Activated CD8-positive, alpha-beta memory T cell treated with anti-CD3 and anti-CD28 coated beads for 48 hours (primary cell): ENCODE measurements around the gene VANGL2.

ENCODE experiments used
- DNase-seq, 3 experiments: peaks; one replicate each; pipeline ENCODE4 v3.0.0-alpha.2; 2020; ENCODE audit warnings: low read depth in 2 of 3, low spot score in 2 of 3

The VANGL2 gene

DNA sequence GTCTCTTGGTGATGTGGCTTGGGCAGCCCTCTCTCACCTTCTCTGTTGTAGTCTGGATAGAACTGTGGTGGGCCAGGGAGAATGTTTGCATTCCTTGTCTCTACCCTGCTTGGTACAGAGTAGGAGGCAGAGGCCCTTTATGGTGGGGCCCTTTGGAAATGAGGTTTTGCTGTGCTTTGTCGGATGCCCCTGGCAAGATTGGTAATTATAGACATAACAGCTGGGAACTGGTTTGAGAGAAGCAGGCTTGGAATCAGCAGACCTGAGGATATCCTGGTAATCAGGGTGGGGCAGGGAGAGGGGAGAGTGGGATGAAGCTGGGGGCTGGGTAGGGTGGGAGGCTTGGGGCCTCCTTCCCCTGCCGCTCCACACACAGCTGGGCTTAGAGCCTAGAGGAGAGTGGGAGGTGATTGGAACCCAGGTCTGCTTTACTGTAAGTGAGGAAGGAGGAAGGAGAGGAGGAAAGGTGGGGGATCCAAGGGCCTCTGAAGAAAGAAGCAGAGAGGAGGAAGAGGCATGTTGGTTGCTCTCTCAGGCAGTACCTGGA lies 5.0 kb downstream of the VANGL2 start:
- DNase-seq, result no peak

DNA sequence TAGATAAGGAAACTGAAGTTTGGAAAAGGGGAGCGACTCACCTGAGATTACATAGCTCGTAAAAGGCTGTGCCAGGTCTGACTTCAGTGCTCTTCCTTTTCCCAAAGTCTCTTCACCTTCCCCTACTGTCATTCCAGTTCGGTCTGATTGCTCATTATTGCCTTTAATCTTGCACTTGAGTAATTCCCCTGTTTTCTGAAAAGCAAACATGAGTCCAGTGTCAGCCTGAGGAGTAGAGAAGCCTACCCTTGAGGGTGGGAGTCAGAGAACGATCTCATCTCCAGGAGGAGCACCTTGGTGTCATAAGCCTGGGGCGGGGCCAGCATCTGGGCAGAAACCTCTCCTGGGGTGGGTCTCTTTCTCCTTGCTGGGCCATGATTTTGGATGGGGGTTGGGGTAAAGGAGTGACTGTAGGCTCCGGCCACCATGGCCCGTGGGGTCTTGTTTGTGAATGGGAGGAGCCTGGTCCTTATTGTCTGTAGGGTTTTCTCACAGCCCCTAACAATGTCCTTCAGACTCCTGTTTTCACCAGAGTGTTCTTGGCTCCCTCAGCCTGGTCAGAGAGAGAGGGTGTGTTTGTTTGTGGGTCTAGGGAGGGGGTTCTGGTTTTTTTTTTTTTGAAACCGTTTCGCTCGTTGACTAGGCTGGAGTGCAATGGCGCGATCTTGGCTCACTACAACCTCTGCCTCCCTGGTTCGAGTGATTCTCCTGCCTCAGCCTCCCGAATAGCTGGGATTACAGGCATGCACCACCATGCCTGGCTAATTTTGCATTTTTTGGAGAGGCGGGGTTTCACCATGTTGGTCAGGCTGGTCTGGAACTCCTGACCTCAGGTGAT lies 6.0 kb downstream of the VANGL2 start:
- no peak for DNase-seq

DNA sequence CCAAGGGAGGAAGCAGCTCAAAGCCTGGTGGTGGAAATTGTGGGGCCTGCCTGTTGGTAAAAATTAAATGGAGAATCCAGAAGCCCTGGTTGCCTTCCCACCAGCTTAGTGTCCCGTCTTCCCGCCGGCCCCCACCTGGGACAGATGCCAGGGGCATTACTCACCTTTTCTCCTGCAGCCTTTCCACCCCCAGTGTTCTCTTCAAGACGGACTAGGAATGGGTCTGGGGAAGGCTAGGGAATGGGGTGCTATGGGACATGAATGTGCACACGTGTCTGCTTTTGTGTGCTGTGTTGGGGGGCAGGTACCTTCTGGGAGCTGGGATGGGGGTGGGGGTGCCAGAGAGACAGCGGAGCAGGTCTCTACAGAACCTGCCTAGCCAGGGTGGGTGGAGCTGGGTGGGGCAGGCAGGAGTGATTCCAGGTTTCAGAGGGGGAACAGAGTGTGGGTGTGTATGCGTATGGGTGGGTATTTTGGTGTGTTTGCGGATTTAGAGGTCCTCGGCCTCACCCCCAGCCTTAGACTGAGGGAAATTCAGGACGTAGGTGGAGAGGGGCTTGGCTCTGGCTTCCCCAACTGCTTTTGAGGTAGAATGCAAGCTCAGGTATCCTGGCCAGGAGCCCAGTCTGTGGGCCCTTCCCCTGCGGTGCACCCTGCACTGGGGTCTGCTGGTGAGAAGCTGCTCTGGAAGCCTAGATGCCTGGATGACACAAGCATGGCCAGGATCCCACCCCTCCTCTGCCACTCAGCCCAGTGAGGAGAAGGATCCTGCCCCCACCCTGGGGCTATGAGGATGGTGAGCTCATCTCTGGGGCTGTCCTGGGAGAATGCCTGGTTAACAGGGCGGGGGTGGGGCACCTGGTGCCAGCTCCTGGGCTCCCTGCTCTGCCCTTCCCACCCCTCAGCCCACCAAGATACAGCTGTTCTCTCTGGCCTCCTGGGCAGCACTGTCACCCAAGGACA lies 7.8 kb downstream of the VANGL2 start:
- no peak for DNase-seq

DNA sequence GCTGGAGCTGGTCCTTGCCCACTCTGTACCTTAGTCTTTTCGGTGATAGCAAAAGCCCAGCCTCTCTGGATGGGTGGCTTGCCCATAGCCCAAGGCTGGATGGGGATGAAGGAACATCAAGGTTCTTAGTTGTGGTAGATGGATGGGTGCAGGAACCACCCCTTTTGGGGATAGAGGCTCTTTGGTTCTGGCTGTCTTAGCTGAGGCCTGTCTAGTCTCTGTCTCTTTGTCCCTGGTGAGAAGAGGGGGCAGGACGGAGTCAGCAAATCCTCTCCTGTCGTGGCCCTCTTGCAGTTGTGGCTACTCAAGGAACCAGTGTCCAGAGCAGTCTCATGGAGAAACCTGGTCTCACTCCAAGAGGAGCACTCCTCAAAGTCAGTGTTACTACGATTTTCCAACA lies 8.5 kb downstream of the VANGL2 start:
- DNase-seq, result no peak

DNA sequence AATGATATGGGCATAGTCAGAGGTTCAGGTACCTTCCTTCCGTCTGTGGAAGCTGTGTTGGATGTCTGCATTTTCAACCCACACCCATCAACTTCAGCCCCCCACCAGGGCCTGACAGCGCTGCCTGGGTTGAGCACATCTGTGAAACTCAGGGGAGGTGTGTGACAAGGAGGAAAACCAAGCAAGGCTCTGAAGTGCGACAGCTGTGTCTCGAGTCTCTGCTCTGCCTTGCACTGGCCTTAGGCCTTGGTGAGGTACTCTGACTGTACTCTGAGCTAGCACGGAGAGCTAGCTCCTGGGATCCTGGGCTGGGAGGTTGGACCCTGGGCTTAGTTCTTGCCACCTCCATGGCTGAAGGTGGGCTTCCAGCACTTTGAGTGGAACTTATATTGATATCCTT lies 9.1 kb downstream of the VANGL2 start:
- no peak for DNase-seq

DNA sequence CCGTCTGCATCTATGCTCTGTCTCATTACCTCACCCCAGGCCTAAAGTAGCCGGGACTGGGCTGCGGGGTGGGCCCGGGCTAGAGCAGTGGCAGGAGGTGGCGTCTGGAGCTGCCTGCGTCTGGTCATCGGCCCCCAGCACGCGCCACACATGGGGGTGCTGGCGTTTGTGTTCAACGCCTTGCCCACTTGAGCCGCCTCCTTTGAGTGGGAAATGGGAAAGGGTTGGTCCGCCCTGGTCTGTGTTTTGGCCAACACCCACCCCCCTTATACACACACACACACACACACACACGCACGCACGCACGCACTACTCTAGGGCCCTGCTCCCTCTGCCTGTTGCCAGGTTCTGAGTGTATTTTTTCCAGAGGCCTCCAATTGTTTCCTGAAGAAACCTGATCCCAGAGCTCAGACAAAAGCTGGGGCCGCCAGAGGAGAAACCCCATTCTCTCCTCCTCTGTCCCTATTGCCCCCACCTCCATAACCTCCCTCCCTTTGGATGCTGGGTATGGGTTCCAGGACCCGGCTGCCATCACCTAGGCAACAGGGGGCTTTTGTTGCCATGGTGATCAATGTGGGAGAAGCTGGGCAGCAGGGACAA lies 10.1 kb downstream of the VANGL2 start:
- no peak for DNase-seq

DNA sequence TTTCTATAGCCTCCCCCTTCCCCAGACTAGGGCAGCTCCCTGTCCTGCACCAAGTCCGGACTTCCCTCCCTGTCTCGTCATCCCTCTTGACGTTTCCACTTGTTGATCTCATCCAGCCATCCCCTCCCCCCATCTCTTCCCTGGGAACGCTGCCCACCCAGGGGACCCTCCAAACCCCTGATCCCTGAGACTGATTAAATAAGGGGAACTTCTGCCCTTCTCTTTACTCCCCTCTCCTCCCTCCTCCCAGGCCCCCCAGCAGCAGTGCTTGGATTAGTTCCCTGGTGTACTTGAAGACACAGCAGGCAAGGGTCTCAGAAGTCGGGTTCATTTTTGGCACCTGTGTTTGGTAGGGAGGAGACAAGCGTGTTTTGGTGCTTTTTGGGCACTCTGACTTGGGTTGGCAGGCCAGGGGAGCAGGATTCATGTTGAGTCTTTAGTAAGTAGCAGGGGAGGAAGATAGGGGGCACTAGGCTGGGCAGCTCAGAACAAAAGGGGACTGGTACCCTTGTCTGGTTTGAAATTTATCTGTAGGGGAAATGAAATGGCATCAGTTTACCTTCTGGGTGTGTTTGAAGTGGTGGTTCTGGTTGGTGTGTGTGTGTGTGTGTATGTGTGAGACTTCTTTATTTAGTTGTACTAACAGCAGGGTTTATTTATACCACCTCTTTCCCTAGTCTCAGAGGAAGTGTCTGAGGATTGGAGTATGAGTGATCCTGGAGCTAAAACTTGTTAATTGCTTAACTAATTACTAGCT lies 11.1 kb downstream of the VANGL2 start:
- no peak for DNase-seq

DNA sequence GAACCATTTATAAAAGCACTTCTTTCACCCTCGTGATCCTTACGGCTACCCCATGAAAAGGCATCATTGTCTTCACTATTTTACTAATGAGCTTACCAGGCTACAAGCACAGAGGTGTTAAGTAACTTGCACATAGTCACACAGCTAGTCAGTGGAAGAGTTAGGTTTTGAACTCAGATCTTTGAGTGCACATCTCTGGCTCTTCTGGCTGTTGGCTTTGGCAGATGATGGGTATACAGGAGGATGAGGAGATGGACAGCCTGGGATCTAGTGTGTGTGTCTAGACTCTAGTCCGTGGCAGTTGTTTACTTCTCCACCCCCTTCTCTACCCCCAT lies 11.6 kb downstream of the VANGL2 start:
- DNase-seq, result no peak

DNA sequence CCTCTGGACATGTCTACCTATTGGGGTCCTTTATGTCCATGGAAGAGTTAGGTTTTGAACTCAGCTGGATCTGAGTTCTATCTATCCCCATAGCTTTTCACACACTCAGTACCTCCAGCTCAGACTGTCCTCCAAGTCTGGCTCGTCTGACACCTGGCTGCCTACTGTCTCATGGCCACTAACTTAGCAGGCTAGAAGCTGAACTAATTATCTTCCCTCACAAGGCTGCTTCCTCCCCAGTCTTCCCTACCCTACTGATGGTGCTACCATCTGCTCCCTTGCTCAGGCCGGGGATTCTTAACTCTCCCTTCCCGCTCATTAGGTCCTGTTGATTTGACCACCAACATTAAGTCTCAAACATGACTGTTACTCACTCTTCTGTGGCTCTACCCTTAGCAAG lies 13.4 kb downstream of the VANGL2 start:
- DNase-seq, result no peak

DNA sequence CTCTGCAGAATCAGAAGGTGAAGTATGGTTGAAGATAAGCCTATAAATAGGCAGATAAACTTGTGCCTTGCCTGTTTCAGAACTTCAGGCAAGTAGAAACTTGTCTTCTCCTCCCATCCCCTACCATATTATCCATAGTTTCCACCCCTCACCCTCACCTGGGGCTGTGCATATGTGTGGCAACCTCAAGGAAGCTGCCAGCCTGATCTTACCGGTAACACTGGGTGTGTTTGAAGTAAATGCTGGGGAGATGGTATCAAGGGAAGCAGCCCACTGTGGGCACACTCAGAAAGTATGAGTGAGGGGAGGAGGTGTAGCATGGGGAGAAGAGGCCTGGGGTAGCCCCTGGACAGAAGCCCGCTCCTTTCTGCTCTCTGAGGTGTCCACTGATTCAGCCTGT lies 14.5 kb downstream of the VANGL2 start:
- DNase-seq, result no peak

DNA sequence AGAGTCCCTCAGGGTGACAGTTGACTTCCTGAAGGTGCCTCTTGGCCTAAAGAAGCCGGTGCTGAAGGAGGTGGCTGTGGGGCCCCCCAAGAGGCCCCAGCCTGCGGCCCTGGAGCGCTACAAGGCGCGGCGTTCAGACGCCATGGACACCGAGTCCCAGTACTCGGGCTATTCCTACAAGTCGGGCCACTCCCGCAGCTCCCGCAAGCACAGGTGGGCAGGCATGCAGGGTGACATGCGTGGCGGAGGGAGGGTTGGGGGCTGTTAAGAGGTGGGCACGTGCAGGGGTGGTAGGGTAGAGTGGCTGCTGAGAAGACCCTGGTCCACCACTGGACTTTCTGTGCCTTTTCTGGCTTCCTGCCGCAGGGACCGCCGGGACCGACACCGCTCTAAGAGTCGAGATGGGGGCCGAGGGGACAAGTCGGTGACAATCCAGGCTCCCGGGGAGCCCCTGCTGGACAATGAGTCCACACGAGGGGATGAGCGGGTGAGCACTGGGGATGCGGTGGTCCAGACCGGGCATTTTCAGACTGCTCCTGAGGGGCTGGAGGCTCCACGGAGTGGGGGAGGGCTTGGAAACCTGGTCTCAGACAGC lies 15.4 kb downstream of the VANGL2 start:
- no peak for DNase-seq

DNA sequence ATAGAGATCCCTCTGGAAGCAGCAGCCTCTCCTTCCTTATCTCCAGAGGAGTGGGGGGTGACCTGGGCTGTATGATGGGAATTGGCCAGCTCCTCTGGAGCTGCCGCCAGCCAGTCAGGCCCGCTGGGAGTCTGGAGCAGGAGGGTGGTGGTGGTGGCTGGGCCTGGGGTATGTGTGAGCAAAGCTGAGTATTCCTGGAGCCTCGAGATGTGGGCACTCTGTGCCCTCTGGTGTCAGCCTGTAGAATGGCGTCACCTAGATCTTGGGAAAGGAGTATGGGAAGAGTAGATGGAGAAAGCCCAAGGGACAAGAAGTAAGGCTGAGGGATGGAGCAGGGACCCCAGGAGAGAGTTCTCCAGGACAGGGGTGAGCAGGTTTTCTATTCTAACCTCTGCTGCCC lies 16.0 kb downstream of the VANGL2 start:
- DNase-seq, result no peak

DNA sequence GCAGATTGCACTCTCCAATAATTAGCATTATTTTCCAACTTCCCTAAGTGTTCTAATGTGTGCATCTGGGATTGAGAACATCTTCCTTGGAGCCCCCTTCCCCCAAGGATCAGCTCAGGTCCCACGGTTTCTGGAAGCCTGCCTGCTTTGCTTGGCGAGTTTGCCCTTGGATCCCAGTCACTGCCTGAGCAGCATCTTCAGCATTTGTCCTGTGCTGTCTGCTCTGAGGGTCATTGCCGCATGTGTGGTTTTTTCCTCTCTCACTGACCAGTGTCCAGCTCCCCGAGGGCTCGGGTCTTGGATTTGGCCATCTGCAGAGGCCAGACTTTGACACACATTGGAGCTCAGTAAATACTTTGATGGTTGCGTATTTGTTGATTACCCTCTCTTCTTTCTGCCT lies 18.1 kb downstream of the VANGL2 start:
- no peak for DNase-seq

DNA sequence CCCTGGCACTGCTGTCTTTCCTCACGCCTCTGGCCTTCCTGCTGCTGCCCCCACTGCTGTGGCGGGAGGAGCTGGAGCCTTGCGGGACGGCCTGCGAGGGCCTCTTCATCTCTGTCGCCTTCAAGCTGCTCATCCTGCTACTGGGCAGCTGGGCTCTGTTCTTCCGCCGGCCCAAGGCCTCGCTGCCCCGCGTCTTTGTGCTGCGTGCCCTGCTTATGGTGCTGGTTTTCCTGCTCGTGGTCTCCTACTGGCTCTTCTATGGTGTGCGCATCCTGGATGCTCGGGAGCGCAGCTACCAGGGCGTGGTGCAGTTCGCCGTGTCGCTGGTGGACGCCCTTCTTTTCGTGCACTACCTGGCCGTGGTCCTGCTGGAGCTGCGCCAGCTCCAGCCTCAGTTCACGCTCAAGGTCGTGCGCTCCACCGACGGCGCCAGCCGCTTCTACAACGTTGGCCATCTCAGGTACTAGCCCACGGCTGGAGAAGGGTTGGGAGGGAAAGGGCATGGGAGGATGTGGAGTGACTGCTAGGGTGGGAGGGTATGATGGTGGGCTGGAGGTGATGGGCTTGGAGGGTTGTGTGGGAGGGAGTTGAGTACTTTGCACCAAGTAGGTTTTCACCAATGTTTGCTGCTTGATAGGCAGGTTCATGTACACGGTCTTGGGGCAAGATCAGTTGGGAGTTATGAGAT lies 18.9 kb downstream of the VANGL2 start:
- no peak for DNase-seq

DNA sequence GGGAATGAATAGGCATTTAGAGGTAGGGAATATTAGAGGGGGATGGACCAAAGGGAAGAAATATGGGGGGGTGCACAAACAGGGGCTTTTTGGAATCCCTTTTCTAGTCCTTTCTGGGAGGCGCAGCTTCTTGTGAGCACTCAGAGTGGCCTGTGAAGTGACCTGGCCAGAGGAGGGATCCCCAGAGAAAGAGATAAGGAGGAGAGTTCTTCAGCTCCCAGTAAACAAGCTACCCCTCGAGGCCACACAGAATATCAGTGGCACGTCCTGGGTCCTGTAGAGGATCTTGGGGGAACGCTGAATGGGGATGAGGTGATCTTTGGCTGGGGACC lies 19.4 kb downstream of the VANGL2 start:
- DNase-seq, result no peak

DNA sequence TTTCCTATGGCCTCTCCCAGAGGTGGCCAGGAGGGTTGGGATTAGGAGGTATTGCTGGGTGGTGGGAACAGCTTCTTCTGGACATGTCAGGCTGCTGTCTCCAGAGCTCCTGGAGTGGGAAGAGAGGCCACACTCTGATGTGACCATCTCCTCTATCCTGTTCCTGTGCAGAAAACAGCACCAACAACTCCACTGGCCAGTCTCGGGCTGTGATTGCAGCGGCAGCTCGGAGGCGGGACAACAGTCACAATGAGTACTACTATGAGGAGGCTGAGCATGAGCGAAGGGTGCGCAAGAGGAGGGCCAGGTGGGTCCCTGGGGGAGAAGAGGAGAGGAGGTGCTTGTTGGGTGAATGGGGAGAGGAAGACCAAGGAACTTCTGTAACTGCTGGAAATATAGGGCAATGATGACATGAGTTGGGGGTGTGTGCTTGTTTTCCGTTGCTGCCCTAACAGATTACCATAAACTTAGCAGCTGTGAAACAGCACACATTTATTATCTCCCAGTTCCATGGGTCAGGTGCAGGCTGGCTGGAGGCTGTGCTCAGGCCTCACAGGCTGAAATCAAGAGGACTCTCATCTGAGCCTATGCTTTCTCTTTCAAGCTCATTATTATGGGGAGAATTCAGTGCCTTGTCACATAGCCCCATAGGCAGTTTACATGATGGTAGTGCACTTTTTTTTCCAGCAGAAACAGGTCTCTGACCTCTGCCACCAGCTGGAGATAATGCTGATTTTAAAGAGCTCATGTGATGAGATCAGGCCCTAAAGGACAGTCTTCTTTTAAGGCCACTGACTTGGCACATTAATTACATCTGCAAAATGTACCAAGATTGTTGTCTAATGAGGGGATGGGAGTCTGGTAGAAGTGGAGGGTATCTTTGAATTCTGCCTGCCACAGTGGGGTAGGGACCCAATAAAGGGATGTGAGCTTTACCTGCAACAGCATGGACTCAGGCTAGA lies 20.8 kb downstream of the VANGL2 start:
- no peak for DNase-seq

DNA sequence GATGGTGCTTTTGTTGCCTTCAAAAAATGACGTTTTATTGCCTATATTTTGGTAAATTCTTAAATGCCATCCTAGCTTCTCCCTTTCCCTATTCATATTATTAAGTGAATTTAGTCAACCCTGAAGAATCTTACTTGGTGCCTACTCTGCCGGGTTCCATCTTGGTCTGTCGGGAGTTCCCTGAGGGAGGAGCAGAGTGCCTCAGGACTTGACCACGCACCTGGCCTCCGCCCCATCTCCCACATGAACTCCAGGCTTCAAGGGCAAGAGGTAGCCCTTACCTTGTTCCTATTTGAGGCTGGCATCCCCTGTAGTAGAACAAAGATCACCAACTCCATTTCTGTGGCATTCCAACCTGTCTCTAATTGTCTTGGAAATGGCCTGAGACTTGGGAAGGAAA lies 21.5 kb downstream of the VANGL2 start:
- DNase-seq, result no peak

DNA sequence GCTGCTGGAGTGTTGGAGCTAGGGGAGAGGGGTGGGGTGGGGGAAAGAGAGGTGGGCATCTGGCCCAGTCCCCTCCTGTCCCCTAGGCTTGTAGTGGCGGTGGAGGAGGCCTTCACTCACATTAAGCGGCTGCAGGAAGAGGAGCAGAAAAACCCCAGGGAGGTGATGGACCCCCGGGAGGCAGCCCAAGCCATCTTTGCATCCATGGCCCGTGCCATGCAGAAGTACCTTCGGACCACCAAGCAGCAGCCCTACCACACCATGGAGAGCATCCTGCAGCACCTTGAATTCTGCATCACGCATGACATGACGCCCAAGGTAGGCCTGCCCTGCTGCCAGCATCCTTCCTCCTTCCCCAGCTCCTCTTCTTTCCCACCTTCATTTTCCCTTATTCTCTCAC lies 23.6 kb downstream of the VANGL2 start:
- DNase-seq, result no peak

DNA sequence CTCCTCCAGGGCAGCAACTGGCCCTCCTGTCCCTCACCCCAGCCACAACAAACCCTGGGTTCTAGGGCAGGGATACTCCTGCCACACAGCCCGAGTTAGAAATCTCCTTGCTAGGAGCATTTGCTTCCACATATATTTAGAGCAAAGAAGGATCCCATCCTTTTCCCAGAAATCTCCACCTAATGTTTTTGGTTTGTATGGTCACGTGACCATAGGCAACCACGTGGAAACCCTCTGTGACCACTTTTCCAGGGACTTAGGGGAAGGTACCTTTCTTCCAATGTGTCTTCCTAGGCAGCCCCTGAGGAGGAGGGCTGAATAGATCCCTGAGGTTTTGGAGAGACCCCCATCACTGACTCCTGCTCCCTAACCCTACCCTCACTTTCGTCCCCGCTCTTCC lies 25.5 kb downstream of the VANGL2 start:
- no peak for DNase-seq
